ENCODE results near the gene CYFIP2.
"Not testable (repeated sequence)": the region's sequence is repeated elsewhere in the genome, so short reads cannot be mapped to it uniquely, and the experiment has no call there.

The CYFIP2 gene

GRCh38 chr5:157390133-157390532, 124.2 kb downstream of the CYFIP2 start:
- no peak for DNase-seq (ENCODE audit: low spot score)

- DNase-seq (ENCODE audit: low spot score) = peak; percentile 91
Measured at GRCh38 chr5:157390551-157391297, 124.8 kb downstream of the CYFIP2 start.

GRCh38 chr5:157398305-157398704, 132.4 kb downstream of the CYFIP2 start:
- DNase-seq (ENCODE audit: low spot score) = no peak

GRCh38 chr5:157400741-157401495, 135.0 kb downstream of the CYFIP2 start:
- no peak for DNase-seq (ENCODE audit: low spot score)

- DNase-seq (ENCODE audit: low spot score) = no peak
Measured at GRCh38 chr5:157415838-157416237, 149.9 kb downstream of the CYFIP2 start.

GRCh38 chr5:157419521-157419920, 153.6 kb downstream of the CYFIP2 start:
- not testable (repeated sequence) for DNase-seq (ENCODE audit: low spot score)

- DNase-seq (ENCODE audit: low spot score) = not testable (repeated sequence)
Measured at GRCh38 chr5:157429920-157430319, 164.0 kb downstream of the CYFIP2 start.

GRCh38 chr5:157431544-157432200, 165.7 kb downstream of the CYFIP2 start:
- peak; percentile 60 for DNase-seq (ENCODE audit: low spot score)

GRCh38 chr5:157434096-157434495, 168.2 kb downstream of the CYFIP2 start:
- no peak for DNase-seq (ENCODE audit: low spot score)

GRCh38 chr5:157443041-157443549, 177.2 kb downstream of the CYFIP2 start:
- DNase-seq (ENCODE audit: low spot score) = no peak

GRCh38 chr5:157444224-157444623, 178.3 kb downstream of the CYFIP2 start:
- DNase-seq (ENCODE audit: low spot score) = no peak
